COR-L47 (cell line): ENCODE results near the gene IMPACT.

Source experiments
- DNase-seq: peaks from one replicate; lab custom pipeline; 2025; lab: John Stamatoyannopoulos, UW

The IMPACT gene

GRCh38 chr18:24426398-24427294 lies at the start of gene IMPACT:
Gene IMPACT, plus strand, starts transcription at chr18:24426670. Its CDS starts 87 bp downstream, at chr18:24426757.
- peak; percentile 83 for DNase-seq

- no peak for DNase-seq
Measured at GRCh38 chr18:24378598-24378997, 47.9 kb upstream of the IMPACT start.

- no peak for DNase-seq
Measured at GRCh38 chr18:24380163-24380747, 46.2 kb upstream of the IMPACT start.

- no peak for DNase-seq
Measured at GRCh38 chr18:24381126-24381525, 45.3 kb upstream of the IMPACT start.

GRCh38 chr18:24386681-24387080 lies 39.8 kb upstream of the IMPACT start:
- DNase-seq = no peak

- DNase-seq = no peak
Measured at GRCh38 chr18:24388957-24389356, 37.5 kb upstream of the IMPACT start.

GRCh38 chr18:24395049-24395795 lies 31.2 kb upstream of the IMPACT start:
- no peak for DNase-seq

GRCh38 chr18:24396082-24396633 lies 30.3 kb upstream of the IMPACT start:
- DNase-seq = no peak

- DNase-seq = peak; percentile 85
Measured at GRCh38 chr18:24397131-24397693, 29.3 kb upstream of the IMPACT start.

GRCh38 chr18:24397694-24398368 lies 28.6 kb upstream of the IMPACT start, which contains the start of gene OSBPL1A:
Gene OSBPL1A, minus strand, starts transcription at chr18:24397824. Its CDS starts 20,291 bp downstream, at chr18:24377533.
- DNase-seq = peak; percentile 98

- DNase-seq = no peak
Measured at GRCh38 chr18:24398540-24398939, 27.9 kb upstream of the IMPACT start.

- no peak for DNase-seq
Measured at GRCh38 chr18:24400587-24400986, 25.9 kb upstream of the IMPACT start.

- DNase-seq = no peak
Measured at GRCh38 chr18:24402209-24402785, 24.2 kb upstream of the IMPACT start.

GRCh38 chr18:24403076-24403475 lies 23.4 kb upstream of the IMPACT start:
- DNase-seq = no peak

GRCh38 chr18:24404591-24404990 lies 21.9 kb upstream of the IMPACT start:
- DNase-seq = no peak

GRCh38 chr18:24408496-24408895 lies 18.0 kb upstream of the IMPACT start:
- no peak for DNase-seq

- peak; percentile 29 for DNase-seq
Measured at GRCh38 chr18:24413148-24413547, 13.3 kb upstream of the IMPACT start.

- DNase-seq = no peak
Measured at GRCh38 chr18:24414349-24415003, 12.0 kb upstream of the IMPACT start.

- DNase-seq = no peak
Measured at GRCh38 chr18:24417480-24417879, 9.0 kb upstream of the IMPACT start.

- no peak for DNase-seq
Measured at GRCh38 chr18:24420551-24420950, 5.9 kb upstream of the IMPACT start.
